NCI-H345 treated with DMSO at 0.1 percent for 48 hours (cell line): ENCODE results near the gene GAP43.

ENCODE experiments used
- DNase-seq: peaks from one replicate; lab custom pipeline; 2025; ENCODE audit not compliant: unreplicated experiment; lab: John Stamatoyannopoulos, UW

Gene GAP43

DNA sequence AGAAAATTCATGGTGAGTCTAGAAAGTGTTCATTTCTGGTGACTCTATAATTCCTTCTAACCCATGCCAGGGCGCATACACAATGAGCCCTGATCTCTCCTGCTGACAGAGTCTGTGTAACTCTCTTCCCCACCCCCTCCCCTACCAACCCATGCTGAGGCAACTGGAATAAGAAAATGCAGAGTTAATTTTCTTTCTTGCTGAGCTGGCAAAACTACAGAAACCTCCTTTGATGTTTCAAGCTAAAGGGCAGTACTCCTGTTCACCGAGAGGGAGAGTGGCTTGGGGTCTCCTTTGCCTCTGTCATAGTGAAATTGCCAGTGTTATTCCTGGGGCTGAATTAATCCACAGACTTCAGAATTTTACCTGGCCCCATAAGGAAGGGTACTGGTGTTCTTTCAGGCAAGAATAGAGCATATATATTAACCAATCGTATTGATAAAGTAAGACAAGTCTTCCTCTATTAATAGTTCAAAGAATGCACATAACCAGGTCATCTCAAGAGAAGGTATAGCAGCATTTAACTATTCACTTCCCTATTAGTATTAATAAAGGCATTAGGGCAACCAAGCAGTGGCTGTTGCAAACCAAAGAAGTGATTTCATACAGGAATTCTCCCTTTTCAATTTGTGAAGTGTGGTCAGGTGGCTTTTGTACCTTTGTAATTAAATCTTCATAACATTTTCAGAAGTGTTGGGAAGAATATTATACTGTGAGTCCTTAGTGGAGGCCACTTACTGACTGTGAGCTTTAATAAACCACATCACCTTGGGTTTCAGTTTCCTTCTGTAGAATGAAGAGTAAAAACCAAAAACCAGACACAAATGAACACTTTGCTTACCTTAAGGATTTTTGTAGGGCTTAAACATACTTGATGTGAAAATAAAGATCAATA is 4.1 kb downstream of the GAP43 start:
- no peak for DNase-seq

DNA sequence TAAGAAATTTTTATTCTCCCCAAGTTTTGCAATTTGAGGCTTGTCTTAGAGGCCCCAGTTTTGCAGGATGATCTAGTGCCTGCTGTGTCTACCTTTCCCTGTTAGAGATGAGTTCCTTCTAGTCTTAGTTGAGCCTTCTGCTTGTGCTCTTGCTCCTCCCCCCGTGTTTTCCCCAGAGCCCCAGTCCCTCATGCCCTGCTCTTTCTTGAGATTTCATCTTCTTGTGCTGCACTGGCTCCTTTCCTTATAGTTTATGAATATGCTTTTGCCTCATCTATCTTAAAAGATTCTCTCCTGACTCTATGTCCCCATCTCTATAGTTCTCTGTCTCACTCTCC is 4.7 kb downstream of the GAP43 start:
- DNase-seq = no peak

DNA sequence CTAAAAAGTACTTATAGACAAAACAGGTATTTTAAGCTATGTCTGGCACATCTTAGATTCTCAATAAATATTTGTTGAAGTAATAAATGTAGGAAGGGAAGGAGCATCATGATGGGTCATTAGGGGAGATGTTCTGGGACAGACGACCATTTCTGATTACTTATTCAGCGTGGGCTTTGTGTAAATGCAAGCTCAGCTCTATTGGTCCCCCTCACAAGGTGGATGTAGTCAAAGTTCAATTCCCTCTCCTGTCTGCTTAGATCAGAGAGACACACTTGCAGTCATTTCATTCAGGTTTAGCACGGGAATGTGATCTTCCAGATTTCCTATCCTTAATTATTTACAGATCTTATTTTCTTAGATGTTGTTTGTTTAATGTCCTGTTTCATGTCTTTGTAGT is 7.5 kb downstream of the GAP43 start:
- no peak for DNase-seq

DNA sequence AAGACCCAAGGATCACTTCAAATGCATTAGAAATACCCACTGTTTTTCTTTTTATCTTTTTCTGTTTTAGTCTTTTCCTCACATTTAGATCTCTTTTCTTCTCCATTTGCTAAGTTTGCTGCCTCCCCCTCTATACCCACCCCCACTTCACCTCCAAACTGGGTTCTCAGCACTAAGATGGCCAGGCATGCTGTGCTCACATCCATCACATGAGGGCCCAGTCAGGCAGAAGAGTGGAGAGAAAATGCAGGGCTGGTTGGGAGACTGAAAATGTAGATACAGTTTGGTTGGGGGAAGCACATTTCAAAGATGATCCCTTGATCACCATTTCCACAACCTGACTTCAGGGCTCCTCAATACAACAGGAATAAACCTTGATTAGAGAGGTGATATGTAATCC is 8.7 kb downstream of the GAP43 start:
- DNase-seq = no peak

DNA sequence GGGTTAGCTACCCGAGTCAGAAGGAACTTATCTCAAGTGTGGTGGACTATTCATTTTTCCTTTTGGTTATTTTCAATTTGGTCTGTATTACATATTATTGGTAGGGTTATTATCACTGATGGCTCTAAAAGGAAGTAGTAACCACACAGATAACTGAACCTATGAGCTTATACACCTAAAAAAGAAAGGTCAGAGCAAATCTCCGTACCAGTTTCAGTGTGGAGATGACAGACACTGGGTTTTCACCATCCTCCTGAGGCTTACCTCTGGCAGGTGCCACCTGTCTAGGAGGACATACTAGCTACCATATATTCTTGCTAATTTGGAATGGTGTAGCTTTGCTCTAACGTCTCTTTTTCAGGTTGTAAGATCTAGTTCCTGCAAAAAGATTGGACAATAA is 10.2 kb downstream of the GAP43 start:
- DNase-seq = no peak

DNA sequence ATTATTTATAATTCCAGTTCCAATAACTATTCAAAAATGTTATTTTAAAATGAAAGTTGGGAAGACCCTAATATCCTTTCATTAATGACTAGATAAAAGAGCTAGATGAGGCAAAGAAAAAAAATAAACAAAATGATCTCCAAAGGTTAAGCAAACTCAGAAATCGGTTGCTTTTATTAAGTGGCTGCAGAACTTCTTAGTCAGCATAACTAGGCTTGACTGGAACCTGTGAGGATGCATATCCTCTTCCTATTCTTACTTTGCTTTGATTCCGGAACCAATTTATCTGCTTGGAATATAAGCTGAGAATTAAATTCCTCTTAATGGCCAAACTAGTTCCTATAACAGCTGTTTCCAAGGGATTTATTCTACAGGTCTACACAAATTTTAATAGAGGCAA is 10.7 kb downstream of the GAP43 start:
- DNase-seq = no peak

DNA sequence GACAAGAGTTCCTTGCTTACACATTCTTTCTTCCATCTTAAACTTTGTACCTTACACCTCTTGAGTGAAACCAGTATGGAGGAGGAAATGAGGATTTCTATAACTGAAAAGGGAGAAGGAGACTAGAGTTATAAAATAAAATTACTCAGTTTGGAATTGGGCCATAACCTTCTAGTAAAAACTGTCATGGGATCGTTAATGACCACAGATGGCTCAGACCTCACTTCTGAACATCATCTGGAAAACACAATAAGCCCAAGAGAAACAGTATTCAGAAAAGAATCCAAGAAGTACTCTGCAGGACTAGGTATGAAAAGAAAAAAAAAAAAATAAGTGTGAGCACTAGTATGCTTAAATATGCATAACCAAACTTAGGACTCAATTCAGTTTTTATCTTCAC is 12.1 kb downstream of the GAP43 start:
- no peak for DNase-seq

DNA sequence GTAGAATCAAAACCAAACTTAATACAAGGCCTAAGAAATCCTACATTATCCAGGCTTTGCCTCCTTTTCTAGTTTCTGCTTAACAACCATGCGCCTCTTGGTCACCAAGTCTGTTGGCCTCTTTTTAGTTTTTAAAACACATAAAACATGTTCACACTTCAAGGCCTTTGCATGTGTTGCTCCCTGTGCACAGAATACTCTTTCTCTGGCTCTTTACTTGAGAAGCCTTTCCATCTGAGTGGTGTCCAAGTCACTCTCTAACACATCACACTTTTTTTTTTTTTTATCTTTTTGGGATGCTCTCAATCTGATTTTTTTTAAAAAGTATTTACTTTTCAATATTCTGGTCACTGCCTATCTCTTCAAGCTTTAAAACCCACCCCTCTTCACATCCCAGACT is 14.9 kb downstream of the GAP43 start:
- no peak for DNase-seq

DNA sequence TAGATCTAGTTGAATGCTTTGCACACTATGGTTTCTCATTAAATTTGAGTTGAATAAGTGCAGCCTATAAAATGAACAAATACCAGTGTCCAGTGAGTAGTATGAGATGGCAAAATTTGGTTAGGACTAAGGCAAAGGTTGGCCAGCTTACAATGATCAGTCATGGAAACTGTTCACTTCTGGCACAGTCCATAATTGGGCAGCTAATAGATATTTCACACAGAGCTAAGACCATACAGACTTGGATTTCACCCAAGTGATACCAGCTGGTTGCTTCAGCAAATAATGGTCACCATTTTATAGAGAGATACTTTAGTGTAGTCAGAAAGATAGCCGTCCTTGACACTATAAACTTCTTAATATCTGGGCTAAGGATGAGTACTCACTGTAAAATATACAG is 15.7 kb downstream of the GAP43 start:
- no peak for DNase-seq

DNA sequence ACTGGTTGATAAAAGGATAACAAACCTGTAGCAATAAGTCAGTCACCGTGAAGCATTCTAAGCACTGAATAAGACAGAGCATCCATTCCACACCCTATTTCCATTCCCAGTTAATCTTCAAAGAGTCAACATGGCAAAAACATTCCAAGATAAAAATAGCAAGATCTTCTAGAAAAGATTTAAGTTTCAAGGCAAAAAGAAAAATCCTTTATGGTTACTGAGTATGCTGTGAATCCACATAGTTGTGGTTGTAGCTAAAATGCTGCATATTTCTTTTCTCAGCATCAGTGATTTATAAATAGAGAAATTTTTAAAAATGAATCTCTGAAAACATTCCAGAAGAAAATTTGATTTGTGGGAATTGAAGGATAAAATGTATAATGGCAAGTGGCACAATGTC is 21.1 kb downstream of the GAP43 start:
- DNase-seq = no peak

DNA sequence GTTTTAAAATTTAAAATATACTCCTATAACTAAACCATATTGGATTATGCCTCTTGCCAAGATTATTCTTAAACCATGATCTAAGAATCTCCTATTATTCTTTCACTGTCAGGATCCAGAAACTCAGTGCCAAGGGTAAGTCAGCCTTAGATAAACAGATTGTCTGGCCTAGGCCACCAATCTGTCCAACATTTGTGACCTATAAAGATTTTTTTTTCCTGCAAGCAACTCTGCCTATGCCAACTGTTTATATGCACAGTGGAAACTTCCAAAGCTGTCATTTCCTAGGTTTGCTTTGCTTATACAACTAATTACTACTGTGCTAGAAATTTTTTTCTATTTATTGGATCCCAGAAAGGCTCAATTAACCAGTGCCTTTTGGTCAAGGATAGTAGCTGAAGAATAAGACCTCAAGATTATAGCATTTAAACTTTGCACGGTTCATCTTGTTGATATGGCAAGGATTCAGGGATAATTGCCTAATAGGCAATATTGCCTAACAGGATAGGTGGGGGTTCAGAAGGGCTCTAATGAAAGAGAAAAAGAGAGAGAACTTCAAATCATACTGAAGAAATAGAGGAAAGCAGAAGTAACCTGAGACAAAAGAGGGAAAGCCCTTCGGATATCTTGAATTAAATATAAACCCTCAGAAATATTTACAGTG is 22.8 kb downstream of the GAP43 start:
- DNase-seq = no peak

DNA sequence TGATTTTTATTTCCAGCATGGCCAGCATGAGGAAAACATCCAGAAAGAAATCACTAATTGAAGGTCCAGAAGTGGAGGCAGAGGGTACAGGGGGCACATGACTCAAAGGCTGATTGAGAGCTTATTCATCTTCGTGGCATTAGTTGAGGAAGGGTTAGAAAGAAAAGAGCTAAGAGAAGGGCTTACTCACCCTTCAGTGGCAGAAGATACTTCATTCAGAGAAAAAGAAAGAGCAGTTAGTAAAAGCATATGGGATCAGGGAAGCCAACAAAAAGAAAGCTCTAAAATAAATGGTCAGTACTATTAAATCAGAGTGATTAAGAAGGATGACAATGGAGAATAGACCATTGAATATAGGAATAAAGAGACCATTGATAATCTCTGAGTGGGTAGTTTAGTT is 25.2 kb downstream of the GAP43 start:
- DNase-seq = no peak

DNA sequence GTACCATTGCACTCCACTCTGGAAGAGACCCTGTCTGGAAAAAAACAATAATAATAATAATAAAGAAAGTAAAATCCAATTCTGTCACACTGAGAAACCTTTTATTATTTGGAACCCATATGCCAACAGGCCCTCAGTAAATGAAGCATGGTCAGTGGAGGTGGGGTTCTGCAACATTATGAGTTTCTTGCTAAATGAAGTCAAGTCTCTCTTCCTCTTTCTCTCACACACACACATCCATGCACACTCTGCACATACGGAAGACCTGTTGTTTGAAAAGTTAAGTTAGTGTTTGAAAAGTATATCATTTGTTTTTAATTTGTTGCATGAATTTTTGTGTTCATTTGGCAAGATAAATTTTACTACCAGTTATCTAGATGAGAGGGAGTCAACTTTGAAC is 27.8 kb downstream of the GAP43 start:
- no peak for DNase-seq

DNA sequence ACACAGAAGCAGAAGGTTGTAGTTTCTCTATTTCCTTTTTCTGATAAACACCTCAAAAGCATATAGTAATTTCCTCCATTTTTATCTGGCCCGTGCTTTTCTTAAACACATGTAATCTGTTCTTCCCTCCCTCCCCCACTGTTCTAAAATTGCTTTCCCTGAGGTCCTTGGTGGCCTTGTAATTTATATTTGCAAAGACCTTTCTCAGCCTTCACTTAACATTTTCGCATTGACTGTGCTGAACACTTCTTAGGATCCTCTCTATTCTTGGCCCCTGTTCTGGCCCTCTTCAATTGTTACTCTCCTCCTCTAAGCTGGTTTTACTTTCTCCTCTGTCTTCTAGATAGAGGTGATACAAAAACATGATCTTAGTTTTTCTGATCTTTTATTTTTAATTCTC is 28.3 kb downstream of the GAP43 start:
- DNase-seq = no peak

DNA sequence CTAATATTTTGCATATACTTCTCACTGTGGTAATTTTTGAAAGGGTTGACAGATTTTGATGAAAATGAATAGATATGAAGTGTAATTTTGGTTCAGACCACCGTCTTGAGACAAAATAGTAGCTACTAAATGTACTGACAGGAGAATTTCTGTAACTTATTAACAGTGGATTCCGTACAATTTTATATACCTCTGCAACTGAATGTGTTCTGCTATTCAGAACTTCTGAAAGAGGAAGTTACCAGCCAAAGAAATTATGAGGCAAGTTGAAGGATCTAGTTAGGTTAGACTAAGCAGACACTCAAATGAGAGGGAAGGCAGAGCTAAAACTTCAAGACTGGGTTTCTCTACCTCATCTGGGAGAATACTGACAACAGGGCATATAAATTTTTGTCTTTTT is 29.4 kb downstream of the GAP43 start:
- DNase-seq = no peak

DNA sequence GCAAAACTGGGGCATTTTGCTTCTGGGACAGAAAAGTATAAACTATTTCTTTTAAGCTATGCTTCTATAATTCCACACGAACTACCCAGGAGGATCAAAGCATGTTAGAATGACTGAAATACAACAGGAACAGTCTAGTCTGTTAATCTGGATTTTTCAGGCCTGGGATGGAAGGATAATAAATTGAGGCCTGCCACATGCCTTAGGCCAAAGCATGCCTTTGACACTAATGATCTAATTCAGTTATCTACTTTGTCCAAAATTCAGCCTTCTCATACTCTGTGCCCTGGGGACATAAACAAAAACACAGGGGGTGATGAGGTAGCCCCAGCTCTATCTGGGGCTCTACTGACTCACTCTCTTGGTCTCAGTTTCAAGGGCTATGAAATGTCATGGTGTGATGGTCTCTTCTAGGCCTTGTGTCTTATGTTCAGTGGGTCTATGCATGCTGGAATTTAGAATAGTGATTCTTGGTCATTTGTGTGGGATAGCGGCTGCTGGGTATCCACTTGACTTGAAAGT is 32.5 kb downstream of the GAP43 start:
- no peak for DNase-seq

DNA sequence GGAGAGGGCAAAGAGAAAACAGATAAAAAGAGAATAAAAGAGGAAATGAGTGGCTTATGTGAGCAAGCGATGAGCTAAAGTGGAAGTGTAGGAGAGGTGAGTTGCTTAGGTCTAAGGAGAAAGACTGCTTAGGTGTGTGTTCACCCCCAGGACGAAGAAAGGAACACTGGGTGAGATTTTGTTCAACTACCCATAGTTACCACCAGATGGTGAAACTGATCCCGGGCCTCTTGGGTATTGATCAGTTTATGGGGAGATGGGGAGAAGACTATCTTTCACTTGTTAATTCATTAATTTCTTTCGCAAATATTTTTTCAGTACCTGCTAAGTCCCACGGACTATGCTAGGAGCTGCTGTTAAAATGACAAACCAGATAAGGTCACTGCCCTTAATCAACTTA is 33.9 kb downstream of the GAP43 start:
- DNase-seq = no peak

DNA sequence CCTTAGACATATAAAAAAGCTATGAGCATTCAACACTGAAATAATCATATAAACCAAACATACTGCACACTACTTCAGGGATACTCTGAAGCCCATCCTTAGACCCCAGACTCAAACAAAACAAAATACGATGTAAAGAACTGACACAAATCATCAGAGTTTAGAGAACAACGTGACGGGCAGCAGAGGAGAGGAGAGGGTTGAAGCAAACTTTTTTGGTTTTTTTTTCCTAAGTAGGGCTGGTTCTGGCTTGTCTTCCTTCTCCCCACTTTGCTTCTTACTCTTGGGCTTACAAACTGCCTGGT is 34.7 kb downstream of the GAP43 start:
- DNase-seq = no peak

DNA sequence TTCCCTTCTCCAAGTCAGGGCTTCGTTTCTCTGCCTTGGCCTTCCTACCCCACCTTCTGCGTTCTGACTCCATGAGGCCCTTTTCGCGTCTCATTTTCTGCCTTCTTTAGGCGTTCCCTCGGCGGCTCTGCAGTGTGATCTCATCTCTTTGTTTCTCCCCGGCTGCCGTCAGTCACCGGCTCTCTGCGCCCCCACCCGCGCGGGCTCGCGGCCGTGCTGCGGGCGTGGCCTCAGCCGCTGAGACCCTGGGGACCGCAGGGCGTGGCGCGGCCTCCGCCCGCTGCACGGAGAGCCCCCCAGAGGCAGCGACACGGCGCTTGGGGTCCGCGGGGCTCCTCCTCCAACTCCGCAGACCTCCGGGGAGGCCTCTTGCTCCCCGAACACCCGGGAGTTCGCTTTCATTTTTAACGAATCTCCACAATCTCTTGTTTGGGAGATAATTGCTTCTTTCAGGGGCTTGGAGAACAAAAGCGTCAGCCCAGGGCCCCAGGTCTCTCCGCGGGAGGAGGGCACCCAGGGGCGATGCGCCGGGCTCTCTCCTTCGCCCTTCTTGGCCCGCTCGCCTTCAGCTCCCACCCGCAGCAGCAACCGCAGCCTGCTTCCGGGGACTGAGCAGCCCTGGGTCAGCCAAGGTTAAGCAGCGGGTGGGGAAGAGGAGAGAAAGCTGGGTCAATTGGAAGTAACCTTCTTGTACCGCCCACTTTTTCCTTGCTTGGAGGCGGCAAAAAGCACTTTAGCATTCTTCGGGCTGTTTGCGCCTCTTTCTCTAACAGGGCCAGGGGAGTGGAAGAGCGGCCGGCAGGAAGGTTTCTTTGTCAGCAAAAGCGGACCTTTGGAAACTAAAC is 35.2 kb downstream of the GAP43 start:
- peak; percentile 33 for DNase-seq

DNA sequence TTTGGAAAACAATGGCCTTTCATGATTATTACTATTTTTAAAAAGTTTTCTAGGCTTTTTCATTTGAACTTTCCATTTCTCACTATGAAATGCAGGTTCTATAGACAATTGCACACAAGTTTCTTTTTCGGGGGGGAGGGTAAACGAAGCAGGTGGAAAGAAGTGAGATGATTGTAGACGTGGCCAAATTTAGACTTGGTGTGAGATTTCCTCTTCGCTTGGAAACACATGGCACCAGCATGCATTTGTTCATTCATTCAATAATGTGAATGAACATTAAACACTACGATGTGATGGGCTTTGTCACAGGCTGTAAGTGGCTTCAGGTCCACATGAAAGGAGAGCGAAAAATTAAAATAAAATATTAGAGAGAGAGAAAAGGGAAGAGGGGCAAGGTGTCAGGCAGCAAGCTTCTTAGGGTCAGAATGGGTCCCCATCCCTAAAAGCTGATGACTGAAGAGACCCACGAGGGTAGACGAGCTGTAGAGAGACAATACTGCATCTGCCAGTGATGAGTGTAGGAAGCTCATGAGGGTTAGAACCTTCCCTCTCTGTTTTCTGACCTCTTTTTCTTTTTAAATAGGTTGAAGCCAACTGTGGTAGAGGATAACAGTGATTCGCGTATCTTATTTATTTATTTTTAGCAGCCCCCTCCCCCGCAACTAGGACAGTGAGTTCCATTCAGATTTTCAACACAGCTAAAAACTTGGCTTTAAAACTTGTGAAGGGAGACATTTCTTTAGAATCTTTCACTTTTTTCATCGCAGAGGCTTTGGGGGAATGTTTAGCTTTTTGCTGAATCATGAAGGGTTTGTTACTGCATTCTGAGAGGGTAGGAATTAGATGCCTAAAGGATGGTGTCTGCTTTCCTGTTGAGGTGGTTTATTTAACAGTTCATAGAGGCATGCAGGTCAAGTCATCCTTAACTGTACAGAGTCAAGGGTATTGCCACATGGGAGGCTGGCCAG is 36.2 kb downstream of the GAP43 start:
- no peak for DNase-seq
